GM19240 (cell line): ENCODE results near the gene BARD1.
"Not testable (repeated sequence)": the region's sequence is repeated elsewhere in the genome, so short reads cannot be mapped to it uniquely, and the experiment has no call there.

ENCODE experiments used
- DNase-seq: peaks from one replicate; pipeline ENCODE4 v3.0.0; 2011; ENCODE audit warnings: low spot score; ENCODE audit not compliant: insufficient read length

Gene BARD1

DNA sequence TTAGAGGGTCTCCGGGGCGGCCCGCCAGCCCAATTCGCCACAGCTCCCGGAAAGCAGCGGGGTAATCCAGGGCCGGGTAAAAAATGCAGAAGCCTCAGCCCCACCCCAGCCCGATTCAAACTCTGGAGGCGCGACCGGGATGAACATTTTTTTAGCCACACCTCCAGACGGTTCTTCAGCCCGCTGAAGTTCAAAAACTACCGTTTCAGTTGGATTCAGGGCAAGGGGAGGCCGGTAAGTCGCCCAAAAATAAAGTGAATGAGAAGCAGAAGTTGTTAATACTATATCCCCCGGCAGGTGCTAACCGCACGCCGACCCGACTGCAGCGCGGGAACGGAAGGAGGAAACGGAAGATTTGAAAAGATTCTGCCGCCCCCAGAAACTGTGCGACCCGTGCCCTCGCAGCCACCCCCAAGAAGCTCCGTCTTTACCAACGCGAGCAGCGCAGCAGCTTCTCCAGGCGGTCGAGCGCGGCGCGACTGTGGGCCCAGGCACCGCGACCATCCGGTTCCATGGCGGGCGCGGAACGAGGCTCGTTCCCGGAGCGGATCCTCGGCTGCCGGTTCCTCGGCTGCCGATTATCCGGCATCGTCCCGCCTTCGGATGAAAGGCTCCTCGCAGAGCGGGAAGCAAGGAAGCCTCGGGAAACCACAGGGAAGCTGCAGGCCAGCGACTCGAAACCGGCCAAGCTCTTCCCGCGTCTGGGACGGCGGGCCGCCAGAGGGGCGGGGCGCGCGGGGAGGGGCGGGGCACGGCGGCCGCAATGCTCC, at the start of gene BARD1:
BARD1 (minus strand) TSS at position 703 of the 770 bp plus-strand sequence; CDS start at position 589, 114 bp downstream.
- no peak for DNase-seq

DNA sequence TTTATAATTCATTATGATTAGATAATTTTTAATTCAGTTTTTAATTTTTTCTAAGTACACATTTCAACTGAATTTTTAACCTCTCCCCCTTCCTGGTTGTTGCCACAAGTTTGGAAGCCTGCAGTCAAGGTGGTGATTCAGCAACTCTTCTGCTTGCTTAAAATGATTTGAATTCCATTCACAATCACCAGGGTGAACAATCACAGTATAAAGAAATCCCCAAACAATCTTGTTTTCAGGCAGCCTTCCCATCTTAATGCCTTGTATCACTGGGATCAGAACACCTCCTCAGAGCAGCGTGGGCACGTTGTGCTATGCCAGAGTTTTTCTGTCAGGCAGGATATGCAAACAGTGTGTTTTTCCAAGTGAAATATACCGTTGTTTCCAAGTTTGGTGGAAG, 46.7 kb upstream of the BARD1 start:
- no peak for DNase-seq

DNA sequence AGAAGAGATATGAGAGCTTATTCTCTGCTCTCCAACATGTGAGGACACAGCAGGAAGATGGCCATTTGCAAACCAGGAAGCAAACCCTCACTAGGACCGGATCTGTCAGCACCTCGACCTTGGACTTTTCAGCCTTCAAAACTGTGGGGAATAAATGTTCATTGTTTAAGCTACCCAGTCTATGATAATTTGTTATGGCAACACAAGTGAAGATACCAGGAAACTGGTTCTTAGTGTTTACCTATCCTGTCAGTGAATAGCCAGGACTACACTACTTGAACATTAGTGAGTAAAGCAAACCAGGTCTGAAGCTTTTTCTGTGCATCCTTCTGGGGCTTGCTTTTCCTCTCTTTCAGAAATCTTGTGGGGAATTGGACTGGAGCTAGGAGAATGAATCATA, 44.4 kb upstream of the BARD1 start:
- DNase-seq: no peak

DNA sequence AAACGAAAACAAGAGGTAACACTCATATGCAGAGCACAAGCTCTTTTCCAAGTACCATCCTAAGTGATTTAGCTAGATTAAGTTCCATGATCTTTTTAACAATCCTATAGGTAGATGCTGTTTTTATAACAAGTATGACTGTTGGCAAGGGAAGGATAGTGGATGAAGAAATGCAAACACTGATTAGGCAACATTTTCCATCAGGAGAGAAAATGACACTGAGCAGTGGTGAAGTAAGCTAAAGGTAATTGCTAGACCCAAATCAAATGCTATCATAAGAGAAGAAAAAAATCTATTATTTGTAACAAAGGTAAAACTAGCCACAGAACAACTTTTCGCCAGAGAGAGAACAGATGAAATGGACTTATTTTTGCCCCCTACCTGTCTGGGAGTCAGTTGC, 34.3 kb upstream of the BARD1 start:
- no peak for DNase-seq

DNA sequence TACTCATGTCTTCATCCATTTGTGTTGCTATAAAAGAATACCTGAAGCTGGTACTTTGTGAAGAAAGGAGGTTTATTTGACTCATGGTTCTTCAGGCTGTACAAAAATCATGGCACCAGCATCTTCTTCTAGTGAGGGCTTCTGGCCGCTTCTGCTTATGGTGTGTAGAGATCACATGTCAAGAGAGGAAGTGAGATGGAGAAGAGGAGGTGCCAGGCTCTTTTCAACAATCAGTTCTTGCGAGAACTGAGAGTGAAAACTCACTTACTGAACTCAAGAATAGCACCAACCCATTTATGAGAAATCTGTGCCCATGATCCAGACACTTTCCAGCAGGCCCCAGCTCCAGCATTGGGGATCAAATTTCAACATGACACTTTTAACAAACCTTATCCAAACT, 30.0 kb upstream of the BARD1 start:
- no peak for DNase-seq

DNA sequence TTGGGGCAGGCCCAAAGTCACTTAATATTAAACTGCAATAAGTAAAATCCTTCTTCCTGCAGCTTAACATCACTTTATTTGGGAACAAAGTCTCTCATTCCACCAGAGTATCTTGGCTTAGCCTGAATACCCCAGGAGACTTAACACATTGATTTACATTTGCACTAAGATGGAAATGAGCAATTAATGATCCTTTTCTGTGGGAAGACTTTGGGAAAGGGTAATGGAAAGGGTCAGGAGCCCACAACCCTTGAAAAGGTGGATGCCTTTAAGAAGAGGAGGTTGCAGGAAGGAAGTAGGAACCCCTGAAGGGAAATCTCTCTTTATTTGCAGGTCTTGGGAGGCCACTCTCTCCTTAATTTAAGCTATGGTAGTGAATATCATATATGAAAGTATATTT, 28.0 kb upstream of the BARD1 start:
- DNase-seq: no peak

DNA sequence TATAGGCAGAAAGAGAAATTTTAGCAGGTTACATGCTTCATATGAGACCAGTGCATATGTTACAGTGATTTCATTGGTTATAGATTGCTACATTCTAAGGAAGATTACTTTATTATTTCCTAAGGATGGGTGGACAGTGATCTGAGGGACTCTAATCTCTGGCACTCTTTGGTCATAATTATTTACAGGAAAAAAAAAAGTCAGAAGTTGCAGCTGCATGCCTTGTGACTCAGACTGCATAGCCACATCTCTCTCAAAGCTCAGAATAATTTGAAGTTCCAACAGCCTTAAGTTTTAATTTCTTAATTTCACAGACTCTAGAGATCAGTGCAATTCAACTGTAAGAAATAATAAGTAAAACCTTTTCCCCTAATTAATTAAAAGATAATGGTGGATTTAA, 27.1 kb upstream of the BARD1 start:
- DNase-seq: no peak

DNA sequence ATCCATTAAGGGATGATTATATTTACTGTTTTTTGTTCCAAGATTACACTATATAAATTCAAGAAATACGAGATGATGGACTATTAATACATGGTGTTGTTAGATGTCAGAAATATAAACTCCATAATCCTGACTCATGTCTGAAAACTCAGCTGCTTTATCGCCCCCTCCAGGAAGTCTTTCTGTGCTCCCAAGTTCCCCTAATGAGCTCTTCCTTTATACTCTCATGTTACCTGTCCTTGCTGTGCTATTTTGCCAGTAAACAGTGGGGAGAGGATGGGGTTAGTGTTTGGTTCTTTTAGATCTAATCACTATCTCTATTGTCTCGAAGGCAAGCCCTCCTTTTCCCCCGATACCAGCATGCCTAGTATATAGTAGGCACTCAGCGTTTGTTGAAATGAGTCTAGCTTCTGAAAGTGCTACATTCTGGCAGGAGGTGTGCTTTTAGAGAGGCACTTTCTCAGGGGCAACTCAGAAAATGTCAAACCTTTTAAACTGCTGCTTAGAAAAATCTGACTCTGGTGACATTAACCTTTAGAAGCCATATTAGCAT, 21.4 kb upstream of the BARD1 start:
- DNase-seq: no peak

DNA sequence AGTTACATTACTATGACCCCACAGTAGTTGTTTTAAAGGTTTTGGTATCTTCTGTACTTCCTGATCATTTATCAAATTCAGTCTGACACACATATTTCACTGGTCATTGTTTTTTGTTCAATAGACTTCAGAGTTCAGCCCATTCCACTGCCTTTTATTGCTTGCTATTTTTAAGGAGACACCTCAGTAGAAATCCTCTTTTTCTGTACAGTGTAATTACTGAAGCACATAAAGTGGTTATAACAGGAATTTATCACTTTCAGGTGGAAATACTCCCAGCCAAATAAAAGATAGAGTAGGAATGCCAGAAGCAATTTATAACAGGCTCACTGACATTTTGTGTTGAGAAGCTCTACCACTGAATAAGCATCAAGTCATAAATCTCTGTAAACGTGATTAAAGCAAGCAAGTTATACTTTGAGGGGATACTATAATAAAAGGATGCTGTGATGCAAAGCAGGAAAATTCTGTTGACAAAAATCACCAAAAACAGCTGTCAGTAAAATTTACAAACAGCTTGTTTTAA, 6.6 kb upstream of the BARD1 start:
- DNase-seq: no peak

DNA sequence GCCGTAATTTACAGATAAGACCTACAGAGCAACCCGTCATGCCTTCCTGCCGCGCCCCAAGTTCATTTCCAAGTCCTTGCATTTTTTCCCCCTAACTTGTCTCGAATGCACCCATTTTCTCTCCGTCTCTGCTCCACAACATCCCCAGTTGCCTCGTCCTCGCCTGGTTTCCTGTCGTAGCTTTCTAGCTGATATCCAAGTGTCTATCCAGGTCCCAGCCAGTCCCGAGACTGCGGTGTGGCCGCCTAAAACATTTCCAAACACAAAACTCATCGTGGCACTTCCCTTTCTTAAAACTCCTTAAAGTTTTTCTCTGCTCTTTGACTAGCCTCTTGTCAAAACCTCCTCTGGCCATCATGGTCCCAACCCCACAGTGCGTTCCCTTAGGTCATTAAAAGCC, 1.2 kb upstream of the BARD1 start:
- no peak for DNase-seq

DNA sequence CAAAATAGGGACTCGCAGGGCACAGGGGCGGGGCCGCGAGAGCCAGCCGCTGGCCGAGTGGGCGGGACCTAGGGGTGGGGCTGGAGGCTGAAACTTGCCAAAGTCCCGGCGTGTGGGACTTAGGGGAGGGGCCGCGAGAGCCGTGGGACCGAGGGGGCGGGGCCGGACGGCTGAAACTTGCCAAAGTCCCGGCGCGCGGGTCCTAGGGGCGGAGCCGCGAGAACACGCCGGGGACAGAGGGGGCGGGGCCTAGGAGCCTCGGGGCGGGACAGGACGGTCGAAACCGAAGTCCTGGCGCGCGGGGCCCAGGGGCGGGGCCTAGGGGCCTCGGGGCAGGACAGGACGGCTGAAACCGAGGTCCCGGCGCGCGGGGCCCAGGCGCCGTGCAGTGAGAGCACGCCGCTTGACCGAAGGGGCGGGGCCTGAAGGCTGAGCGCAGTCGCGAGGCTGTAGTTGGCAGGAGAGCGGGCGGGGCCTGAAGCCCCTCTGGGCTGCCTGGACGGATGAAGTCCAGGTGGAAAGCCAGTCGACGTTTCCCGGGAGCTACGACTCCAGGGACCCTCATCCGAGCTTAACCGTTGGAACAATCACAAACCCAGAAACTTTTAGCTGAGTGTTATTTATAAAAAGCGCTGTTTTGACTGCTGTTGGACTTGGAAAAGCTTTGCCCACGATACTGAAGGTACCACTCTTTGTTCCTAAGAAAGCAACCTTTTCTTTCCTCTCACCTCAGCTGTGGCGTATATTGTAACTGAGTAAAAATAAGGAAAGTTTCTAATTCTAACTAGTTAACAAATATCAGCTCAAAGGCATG, 475 bp upstream of the BARD1 start:
- DNase-seq: peak; percentile 76

DNA sequence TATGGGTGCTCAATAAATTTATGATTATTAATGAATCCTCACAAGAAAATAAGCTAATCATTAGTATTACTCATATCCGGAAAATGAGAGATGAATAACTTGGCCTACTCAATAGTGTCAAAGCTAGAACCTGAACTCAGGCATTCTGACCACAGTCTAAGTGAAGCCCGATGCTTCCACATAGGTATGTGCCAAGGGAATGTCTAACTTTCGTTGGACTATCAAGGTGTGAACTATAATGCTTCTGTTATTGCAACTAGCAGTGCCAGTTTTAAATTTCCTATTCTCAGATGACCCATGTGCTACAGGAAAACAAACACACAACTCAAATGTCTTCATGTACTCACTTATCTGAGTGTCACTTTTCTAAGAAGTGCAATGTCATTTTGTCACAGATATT, 1.8 kb downstream of the BARD1 start:
- DNase-seq: no peak

DNA sequence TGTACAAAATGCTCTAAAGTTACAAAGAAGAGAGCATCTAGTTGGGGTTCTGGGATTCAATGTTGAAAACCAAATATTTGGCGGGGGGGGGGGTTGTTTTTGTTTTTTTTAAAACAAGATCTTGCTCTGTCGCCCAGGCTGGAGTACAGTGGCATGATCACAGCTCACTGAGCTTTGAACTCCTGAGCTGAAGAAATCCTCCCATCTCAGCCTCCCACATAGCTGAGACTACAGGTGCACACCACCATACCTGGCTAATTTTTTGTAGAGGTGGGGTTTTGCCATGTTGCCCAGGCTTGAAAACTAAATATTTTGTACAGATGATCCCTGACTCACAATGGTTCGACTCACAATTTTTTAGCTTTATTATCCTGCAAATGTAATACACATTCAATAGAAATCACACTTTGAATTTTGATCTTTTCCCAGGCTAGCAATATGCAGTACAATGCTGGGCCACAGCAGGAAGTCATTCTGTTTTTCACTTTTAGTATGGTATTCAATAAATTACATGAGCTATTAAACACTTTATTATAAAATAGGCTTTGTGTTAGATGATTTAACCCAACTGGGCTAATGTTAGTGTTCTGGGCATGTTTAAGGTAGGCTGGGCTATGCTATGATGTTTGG, 7.6 kb downstream of the BARD1 start:
- DNase-seq: no peak

DNA sequence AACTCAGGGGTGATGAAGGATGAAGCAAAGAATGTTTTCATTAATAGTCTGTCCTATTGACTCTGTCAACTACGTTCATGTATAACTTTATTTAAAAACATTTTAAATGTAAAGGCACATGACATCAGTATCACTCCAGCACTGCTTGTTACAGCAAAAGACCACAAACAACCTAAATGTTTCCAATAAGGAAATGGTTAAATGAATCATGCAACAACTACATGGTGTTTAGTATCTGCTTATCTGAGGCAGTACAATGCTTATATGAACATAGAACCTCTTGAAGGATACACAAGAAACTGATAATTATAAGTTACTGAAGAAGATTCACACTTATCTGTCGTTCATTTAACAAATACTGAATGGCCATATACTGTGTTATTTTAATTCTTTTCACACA, 8.4 kb downstream of the BARD1 start:
- DNase-seq: no peak

DNA sequence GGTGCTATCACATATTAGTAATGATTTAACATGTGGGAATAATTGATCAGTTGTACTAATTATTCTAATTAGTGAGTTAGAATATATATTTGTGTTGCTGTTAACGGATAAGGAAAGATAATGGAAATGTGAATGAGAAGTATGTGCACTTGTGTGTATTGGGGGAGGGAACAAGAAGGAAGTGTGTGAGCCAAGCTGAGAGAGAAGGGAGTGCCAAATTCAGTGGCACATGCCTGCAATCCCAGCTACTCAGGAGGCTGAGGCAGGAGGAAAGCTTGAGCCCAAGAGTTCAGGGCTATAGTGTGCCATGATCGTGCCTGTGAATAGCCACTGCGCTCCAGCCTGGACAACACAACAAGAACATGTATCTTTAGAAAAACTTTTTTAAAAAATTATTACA, 9.3 kb downstream of the BARD1 start:
- DNase-seq: no peak

DNA sequence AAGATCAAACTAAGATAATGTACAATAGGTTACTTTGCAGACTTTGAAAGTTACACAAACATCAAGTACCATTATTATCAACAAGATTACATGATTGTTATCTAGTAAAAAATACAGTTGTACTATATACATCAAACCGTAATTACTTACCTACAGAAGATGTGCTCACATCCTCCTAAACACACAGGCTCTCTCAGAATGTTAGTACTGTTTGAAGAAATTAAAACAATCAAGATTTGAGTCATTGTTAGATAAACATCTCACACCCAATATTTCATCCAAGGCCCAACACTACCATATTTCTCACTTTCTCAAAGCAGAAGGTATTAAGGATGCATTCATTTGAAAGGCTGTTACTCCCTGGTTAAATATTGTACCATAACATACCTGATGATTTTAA, 12.6 kb downstream of the BARD1 start:
- DNase-seq: no peak

DNA sequence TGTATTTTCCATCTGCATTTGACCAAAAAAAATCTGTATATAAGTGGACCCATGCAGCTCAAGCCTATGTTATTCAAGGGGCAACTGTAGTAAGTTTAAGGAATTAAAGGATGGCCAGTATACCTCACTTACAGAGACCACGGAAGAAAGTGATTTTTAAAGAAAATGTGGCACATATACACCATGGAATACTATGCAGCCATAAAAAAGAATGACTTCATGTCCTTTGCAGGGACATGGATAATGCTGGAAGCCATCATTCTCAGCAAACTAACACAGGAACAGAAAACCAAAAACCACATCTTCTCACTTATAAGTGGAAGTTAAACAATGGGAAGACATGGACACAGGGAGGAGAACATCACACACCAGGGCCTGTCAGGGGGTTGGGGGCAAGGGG, 26.3 kb downstream of the BARD1 start:
- not testable (repeated sequence) for DNase-seq

DNA sequence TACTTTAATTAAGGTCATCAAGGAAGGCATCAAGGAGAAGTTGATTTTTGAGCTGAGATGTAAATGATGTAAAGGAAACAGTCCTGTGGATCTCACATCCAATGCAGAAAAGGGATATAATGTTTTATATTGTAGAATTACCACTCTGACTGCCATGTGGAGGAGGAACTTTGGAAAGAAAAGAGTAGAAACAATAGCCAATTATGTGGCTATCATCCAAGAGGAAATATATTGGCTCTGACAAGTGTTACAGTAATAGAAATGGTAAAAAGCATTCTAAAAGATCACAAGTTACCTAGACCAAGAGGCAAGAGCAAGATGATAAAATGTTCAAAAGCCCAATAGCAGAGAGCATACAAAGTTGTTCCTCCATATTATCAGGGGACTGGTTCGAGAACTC, 26.8 kb downstream of the BARD1 start:
- DNase-seq: no peak

DNA sequence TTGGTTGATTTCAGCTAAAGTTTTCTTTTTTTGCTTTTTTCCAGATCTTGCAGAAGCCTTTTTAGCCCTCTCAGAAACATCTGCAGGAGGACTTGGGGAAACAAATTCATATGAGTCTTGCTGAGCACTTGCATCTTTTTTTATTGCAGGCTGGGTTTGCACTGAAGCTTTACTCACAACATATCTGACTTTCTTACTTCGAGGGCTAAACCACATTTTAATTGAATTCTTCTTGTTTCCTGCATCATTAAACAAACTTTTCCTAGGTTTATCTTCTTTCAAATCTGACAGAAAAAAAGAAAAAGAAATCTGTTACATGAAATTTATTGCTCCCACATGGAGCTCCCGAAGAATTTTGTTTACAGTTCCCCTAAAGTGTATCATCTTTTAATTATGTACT, 28.3 kb downstream of the BARD1 start:
- DNase-seq: no peak

DNA sequence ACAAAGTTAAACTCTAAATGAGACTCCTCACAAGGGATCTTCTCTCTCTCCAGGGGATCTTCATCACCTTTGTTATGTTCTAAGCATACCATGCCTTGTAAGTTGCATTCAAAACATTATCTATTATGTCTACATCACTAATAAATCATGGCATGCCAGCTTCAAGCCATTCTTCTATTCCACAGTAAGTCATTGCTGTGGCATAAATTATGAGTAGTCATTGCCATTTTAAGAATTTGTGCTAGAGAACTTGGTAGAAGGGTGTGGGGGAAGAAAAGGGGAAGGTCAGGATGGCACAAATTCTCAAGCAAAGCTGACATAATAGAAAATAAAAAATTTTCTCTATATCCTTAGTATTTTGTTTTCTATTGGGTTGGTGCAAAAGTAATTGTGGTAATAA, 33.5 kb downstream of the BARD1 start:
- no peak for DNase-seq

DNA sequence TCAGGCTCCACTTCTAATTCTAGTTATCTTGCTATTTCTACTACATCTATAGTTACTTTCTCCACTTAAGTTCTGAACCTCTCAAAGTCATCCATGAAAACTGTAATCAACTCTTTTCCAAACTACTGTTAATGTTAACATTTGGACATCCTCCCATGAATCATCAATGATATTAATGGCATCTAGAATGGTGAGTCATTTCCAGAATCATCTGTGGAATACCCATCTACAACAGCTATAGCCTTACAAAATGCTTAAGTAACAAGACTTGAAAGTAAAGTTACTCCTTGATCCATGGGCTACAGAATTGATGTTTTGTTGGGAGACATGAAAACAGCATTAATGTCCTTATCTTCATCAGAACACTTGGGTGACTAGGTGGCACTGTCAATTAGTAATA, 35.4 kb downstream of the BARD1 start:
- no peak for DNase-seq

DNA sequence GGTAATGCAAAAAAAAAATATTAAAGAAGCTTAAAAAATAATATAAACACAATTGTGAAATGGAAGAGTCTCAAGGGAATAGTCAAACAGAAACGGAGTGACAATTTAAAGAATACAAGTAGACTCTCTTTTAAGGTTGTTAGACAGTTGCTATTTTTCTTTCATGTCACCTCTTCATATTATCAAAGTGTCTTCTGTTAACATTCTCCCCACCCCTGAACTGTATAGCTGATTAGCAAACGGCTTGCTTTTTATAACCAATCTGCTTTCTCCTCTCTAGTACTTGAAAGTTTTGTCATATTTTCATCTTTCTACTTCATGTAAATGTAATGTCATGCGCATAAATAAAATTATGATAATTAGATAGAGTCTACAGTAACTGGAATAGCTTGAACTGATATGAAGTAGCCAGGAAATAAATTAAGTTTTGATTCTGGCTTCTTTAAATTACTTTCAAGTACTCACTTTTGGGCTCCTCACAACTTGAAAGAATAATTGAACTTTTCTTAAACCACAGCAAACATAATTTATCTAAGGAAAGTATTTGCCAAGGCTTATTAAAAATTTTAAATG, 37.0 kb downstream of the BARD1 start:
- no peak for DNase-seq
